Measurements from ENCODE around the gene RABGAP1L.
"Not testable (repeated sequence)": the region's sequence is repeated elsewhere in the genome, so short reads cannot be mapped to it uniquely, and the experiment has no call there.

The RABGAP1L gene

DNA sequence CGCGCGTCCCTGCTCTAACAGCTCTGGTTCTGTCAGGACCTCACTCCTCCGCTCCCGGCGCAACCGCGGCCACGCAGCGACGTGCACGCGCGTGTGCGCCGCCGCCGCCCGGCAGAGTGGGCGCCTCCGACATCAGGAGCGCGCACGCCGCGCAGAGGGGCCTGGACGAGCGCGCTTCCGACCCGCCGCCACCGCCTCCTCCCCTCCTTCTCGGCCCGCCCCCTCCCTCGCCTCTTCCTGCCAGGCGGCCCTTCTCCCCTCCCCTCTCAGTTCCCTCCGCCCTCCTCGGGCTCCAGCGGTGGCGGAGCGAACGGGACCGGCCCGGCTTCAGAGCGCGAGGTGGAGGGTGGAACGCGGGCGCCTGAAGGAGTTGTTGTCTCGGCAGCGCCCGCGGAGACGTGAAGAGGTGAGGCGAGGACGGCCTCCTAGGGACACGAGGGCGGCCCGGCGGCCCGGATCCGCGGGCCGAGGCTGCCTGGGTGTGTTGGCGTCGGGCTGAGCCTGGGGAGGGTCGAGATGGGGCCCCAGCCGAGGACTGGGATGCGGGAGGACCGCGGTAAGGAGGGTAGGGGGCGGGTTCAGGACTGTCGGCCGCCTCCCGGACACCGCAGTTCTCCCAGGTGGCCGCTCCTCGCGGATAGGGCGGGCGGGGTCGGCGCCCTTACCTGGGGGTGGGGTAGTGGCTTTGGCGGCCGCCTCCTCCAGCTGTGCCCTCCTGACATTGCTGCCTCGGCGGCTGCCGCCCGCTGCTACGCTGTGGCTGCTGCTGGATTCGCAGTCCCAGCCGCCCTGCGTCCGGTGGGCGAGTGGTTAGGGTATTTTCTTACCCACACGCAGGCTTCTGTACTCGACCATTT is at the start of gene RABGAP1L:
RABGAP1L (plus strand) TSS at position 269 of the 857 bp plus-strand sequence.
- peak; percentile 93 for DNase-seq

- no peak for DNase-seq
Measured at GRCh38 chr1:174110053-174110452, 49.3 kb upstream of the RABGAP1L start.

GRCh38 chr1:174112489-174113162 is 46.7 kb upstream of the RABGAP1L start:
- DNase-seq: no peak

GRCh38 chr1:174114106-174114505 is 45.2 kb upstream of the RABGAP1L start:
- DNase-seq: no peak

DNA sequence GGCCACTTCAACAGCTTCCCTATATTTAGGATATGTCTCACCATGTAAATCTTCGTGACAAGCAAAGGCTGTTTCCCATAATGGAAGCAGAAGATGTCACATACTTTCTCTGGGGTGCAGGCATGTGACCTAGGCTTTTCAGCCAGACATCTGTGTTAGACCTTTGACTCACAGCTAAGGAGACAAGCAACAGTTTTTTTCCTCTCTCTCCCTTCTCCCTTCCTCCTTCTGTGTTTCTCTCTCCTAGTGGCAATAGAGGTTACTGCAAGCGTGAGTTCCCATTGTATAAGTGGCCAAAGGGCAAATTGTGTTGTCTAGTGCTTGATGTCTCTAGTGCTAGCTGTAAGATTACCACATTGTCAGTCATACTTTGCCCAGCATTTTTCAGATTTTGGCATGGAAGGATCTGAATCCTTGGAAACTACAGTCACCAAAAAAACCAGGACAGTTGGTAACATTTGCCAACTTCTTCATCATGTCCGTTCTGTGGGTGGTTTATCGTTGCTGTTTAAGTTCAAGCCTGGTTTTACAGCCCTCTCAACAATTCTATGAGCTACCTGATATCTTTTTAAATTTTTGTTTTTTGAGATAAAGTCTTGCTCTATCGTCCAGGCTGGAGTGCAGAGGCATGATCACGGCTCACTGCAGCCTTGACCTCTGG is 44.4 kb upstream of the RABGAP1L start:
- no peak for DNase-seq

- DNase-seq: no peak
Measured at GRCh38 chr1:174116042-174116441, 43.3 kb upstream of the RABGAP1L start.

GRCh38 chr1:174118751-174119150 is 40.6 kb upstream of the RABGAP1L start:
- DNase-seq: no peak

- not testable (repeated sequence) for DNase-seq
Measured at GRCh38 chr1:174122318-174122717, 37.0 kb upstream of the RABGAP1L start.

DNA sequence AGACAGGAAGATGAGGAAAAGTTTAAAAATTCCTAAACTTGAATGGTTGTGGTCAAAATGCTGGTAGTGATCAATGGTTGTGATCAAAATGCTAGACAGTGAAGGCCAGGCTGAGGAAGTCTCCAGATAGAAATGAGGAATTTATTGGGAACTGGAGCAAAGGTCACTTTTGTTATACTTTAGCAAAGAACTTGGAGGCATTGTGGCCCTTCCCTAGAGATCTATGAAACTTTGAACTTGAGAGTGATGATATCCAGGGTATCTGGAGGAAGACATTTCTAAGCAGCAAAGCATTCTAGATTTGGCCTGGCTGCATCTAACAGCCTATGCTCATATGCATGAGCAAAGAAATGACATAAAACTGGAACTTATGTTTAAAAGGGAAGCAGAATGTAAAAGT is 35.5 kb upstream of the RABGAP1L start:
- DNase-seq: no peak

GRCh38 chr1:174127176-174127575 is 32.1 kb upstream of the RABGAP1L start:
- not testable (repeated sequence) for DNase-seq

DNA sequence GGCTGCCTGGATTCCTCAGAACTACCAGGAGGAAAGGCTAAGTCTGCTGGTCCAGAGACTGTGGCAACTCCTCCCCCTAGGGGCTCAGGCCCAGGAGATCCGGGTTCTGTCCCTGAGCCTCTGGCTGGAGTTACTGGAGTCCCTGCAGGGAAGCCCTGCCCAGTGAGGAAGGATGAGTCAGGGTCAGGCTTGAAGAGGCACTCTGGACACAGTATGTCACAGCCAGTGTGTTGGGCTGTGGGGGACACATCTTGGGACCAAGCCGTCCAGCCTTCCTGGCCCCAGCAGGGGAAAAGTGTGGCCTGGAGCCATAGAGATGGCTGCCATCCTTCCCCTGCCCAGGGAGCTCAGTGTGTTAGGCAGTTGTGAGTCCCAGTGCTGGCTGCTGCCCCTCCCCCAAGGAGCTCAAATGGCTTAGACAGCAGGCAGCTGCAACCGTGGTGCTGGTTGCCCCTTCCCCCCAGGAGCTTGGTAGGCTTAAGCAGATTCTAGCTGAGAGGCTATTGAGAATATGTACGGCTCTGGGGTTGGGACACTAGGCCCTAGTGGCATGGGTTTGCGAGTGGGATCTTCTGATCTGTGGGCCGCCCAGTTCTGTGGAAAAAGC is 28.2 kb upstream of the RABGAP1L start:
- DNase-seq: no peak

GRCh38 chr1:174134003-174134659 is 25.2 kb upstream of the RABGAP1L start:
- DNase-seq: no peak

- DNase-seq: no peak
Measured at GRCh38 chr1:174135211-174135610, 24.1 kb upstream of the RABGAP1L start.

- DNase-seq: no peak
Measured at GRCh38 chr1:174136714-174137113, 22.6 kb upstream of the RABGAP1L start.

DNA sequence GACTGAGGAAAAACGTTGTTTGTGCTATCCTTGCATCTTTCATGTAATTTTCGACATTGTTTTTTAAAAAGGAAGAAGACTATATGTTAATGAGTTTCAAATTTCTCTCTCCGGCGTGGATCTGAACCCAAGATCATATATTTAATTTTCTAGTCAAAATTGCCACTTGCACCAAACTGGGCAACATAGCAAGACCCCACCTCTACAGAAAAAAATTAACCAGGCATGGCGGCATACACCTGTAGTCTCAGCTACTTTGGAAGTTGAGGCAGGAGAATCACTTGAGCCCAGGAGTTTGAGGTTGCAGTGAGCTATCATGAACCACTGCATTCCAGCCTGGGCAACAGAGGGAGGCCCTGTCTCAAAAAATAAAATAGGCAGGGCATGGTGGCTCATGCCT is 16.5 kb upstream of the RABGAP1L start:
- DNase-seq: no peak

GRCh38 chr1:174143727-174144396 is 15.5 kb upstream of the RABGAP1L start:
- not testable (repeated sequence) for DNase-seq

GRCh38 chr1:174144397-174144783 is 14.9 kb upstream of the RABGAP1L start:
- not testable (repeated sequence) for DNase-seq

DNA sequence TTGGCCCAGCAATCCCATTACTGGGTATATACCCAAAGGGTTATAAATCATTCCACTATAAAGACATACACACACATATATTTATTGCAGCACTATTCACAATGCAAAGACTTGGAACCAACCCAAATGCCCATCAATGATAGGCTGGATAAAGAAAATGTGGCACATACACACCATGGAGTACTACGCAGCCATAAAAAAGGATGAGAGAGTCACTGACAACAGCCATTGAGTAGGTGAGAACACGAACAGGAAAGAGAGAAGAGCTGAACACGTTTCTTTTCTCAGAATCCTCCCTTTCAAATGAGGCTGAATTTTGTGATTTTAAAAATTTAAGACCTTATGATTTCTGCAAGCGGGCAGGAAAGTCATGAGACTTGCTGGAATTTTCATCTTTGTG is 10.1 kb upstream of the RABGAP1L start:
- DNase-seq: no peak

GRCh38 chr1:174150499-174150898 is 8.8 kb upstream of the RABGAP1L start:
- DNase-seq: no peak

- no peak for DNase-seq
Measured at GRCh38 chr1:174152427-174152826, 6.9 kb upstream of the RABGAP1L start.

- no peak for DNase-seq
Measured at GRCh38 chr1:174153085-174153824, 6.1 kb upstream of the RABGAP1L start.

DNA sequence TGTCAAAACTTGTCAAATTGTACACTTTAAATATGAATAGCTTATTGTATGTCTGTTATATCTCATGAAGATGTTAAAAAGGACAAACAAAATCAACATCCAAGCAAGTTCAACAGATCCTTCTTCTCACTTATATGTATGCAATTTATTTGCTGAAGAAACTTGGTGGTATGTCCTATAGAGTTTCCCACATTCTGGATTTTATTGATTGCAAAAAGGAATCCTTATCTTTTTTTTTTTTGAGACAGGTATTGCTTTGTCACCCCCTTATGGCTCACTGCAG is 5.6 kb upstream of the RABGAP1L start:
- DNase-seq: no peak

Data from activated naive CD4-positive, alpha-beta T cell treated with anti-CD3 and anti-CD28 coated beads, Interleukin-2, amount 50 U/mL, for 16 hours (primary cell).